ENCODE measurements around the gene ZNF358. TPM values are rescaled to one million over a fixed set of nuclear protein-coding genes. Genes with fewer than 3 reads are reported as not detected.

ZNF358 gene
- total and polyA plus RNA-seq, 5 experiments from 2014 or later, result 0.71 to 10.8 (median 2.5) TPM

- DNase-seq (peak in 1 of 10 donors; percentile 65), ATAC-seq (peak in 1 of 2 donors; percentile 8)
- Mint-ChIP-seq H3K4me3 (peak overlapping the region in 2 of 10 donors; percentile 12 to 34), H3K4me1 (peaks cover 3 to 22% (median 7%) of the 10 kb centered on the region in 4 donors), H3K27me3 (no peaks in the 10 kb centered on the region), H3K36me3 (peaks cover 0 to 1% (median 0%) of the 10 kb centered on the region in 3 donors), H3K9me3 (no peaks in the 10 kb centered on the region), H3K27ac (peak overlapping the region in 2 of 10 donors; percentile 83 to 86)
- POLR2A ChIA-PET, result interaction anchor here (1.1 to 1.4 kb wide), 2 partner anchors 10 kb away, joined by 3 read pairs; partner anchors contain the start of gene PEX11G
Measured at GRCh38 chr19:7478173-7478842, 37.6 kb upstream of the ZNF358 start.

GRCh38 chr19:7478843-7479227, 37.1 kb upstream of the ZNF358 start:
- Mint-ChIP-seq H3K36me3 (no peaks in the 10 kb centered on the region), H3K4me3 (peak overlapping the region in 1 of 10 donors; percentile 12), H3K27me3 (no peaks in the 10 kb centered on the region), H3K4me1 (peaks cover 6 to 28% (median 12%) of the 10 kb centered on the region in 4 donors), H3K27ac (peak overlapping the region in 1 of 10 donors; percentile 83), H3K9me3 (no peaks in the 10 kb centered on the region)
- ATAC-seq, result no peak
- POLR2A ChIA-PET, result interaction anchor here (1.1 to 1.4 kb wide), 2 partner anchors 10 kb away, joined by 3 read pairs; partner anchors contain the start of gene PEX11G
- DNase-seq, result peak in 1 of 10 donors; percentile 66

- POLR2A ChIA-PET, result interaction anchor here (1.2 to 1.4 kb wide), 3 partner anchors 8 to 10 kb away, joined by 3 read pairs; partner anchors contain the start of gene PEX11G
- H3K27ac Mint-ChIP-seq, result peak overlapping the region in 8 of 10 donors; percentile 17 to 67 (median 41)
- ATAC-seq (no peak), DNase-seq (no peak)
- no peaks in the 10 kb centered on the region for H3K9me3 Mint-ChIP-seq
- peaks cover 8 to 34% (median 12%) of the 10 kb centered on the region in 4 donors for H3K4me1 Mint-ChIP-seq
- no peaks in the 10 kb centered on the region for H3K27me3 Mint-ChIP-seq
- peak overlapping the region in 3 of 10 donors; percentile 7 to 45 (median 22) for H3K4me3 Mint-ChIP-seq
- H3K36me3 Mint-ChIP-seq, result no peaks in the 10 kb centered on the region
Measured at GRCh38 chr19:7480222-7480969, 35.5 kb upstream of the ZNF358 start.

- Mint-ChIP-seq H3K27me3 (peaks cover 0 to 2% (median 0%) of the 10 kb centered on the region in 5 donors), H3K4me1 (peaks cover 8 to 34% (median 12%) of the 10 kb centered on the region in 4 donors), H3K4me3 (peak overlapping the region in 1 of 10 donors; percentile 54), H3K36me3 (no peaks in the 10 kb centered on the region), H3K27ac (peak overlapping the region in 3 of 10 donors; percentile 8 to 62 (median 51)), H3K9me3 (no peaks in the 10 kb centered on the region)
- no peak for DNase-seq
- POLR2A ChIA-PET, result interaction anchor here (1.2 kb wide), 1 partner anchor 9 kb away, joined by 3 read pairs; no protein-coding TSS in a partner anchor
- no peak for ATAC-seq
Measured at GRCh38 chr19:7480970-7481255, 35.0 kb upstream of the ZNF358 start.

- H3K4me1 Mint-ChIP-seq, result peaks cover 8 to 29% (median 12%) of the 10 kb centered on the region in 4 donors
- H3K36me3 Mint-ChIP-seq, result no peaks in the 10 kb centered on the region
- H3K4me3 Mint-ChIP-seq, result peak overlapping the region in 7 of 10 donors; percentile 24 to 73 (median 47)
- DNase-seq (peak in 1 of 10 donors; percentile 22), ATAC-seq (peak; percentile 28 to 35)
- peak overlapping the region in 7 of 10 donors; percentile 37 to 93 (median 56) for H3K27ac Mint-ChIP-seq
- peaks cover 0 to 2% (median 0%) of the 10 kb centered on the region in 5 donors for H3K27me3 Mint-ChIP-seq
- H3K9me3 Mint-ChIP-seq, result no peaks in the 10 kb centered on the region
- POLR2A ChIA-PET, result interaction anchor here (1.2 kb wide), 1 partner anchor 9 kb away, joined by 3 read pairs; no protein-coding TSS in a partner anchor
Measured at GRCh38 chr19:7482584-7483439, 33.1 kb upstream of the ZNF358 start.

- Mint-ChIP-seq H3K36me3 (no peaks in the 10 kb centered on the region), H3K4me1 (peaks cover 8 to 30% (median 12%) of the 10 kb centered on the region in 4 donors), H3K9me3 (no peaks in the 10 kb centered on the region), H3K4me3 (peak overlapping the region in 6 of 10 donors; percentile 40 to 73 (median 54)), H3K27ac (peak overlapping the region in 3 of 10 donors; percentile 36 to 93 (median 91)), H3K27me3 (peaks cover 0 to 2% (median 0%) of the 10 kb centered on the region in 5 donors)
- no peak for ATAC-seq
- DNase-seq, result no peak
- POLR2A ChIA-PET, result no interaction called here
Measured at GRCh38 chr19:7483720-7484201, 32.1 kb upstream of the ZNF358 start.

- H3K4me1 Mint-ChIP-seq, result peaks cover 10 to 30% (median 22%) of the 10 kb centered on the region in 4 donors
- peak overlapping the region in 2 of 10 donors; percentile 43 to 49 for H3K27ac Mint-ChIP-seq
- DNase-seq (no peak), ATAC-seq (no peak)
- H3K36me3 Mint-ChIP-seq, result no peaks in the 10 kb centered on the region
- no peaks in the 10 kb centered on the region for H3K9me3 Mint-ChIP-seq
- H3K27me3 Mint-ChIP-seq, result peaks cover 0 to 2% (median 0%) of the 10 kb centered on the region in 5 donors
- peak overlapping the region in 2 of 10 donors; percentile 20 to 77 for H3K4me3 Mint-ChIP-seq
- POLR2A ChIA-PET, result interaction anchor here (0.5 kb wide), 1 partner anchor 80 kb away, joined by 3 read pairs; no protein-coding TSS in a partner anchor
Measured at GRCh38 chr19:7486923-7487322, 29.0 kb upstream of the ZNF358 start.

- POLR2A ChIA-PET, result interaction anchor here (0.7 to 1.1 kb wide), 4 partner anchors 10 to 1817 kb away, joined by 3 to 4 read pairs (median 3); no protein-coding TSS in a partner anchor
- Mint-ChIP-seq H3K36me3 (no peaks in the 10 kb centered on the region), H3K9me3 (no peaks in the 10 kb centered on the region), H3K27ac (peak within 1 kb of the TSS; percentile 82 to 97 (median 92)), H3K4me3 (peak within 1 kb of the TSS; percentile 79 to 96 (median 88)), H3K4me1 (peaks cover 3 to 27% (median 13%) of the 10 kb centered on the region in 4 donors), H3K27me3 (peaks cover 0 to 2% (median 0%) of the 10 kb centered on the region in 5 donors)
- ATAC-seq (peak; percentile 96 to 97), DNase-seq (peak; percentile 84 to 93 (median 91))
Measured at GRCh38 chr19:7488736-7489353, 27.1 kb upstream of the ZNF358 start, which contains the start of gene PEX11G. TSS of gene PEX11G (minus strand) at chr19:7489035. CDS start at chr19:7489010, 25 bp downstream.

GRCh38 chr19:7489609-7490044, 26.3 kb upstream of the ZNF358 start:
- DNase-seq, result no peak
- POLR2A ChIA-PET, result interaction anchor here (0.7 to 1.0 kb wide), 5 partner anchors 9 to 1817 kb away, joined by 3 to 9 read pairs (median 3); no protein-coding TSS in a partner anchor
- ATAC-seq, result no peak
- Mint-ChIP-seq H3K4me1 (peaks cover 1 to 27% (median 10%) of the 10 kb centered on the region in 4 donors), H3K27ac (peak overlapping the region in 9 of 10 donors; percentile 74 to 97 (median 92)), H3K9me3 (no peaks in the 10 kb centered on the region), H3K4me3 (peak overlapping the region; percentile 79 to 96 (median 88)), H3K36me3 (no peaks in the 10 kb centered on the region), H3K27me3 (peaks cover 0 to 2% (median 0%) of the 10 kb centered on the region in 5 donors)

GRCh38 chr19:7492142-7492541, 23.8 kb upstream of the ZNF358 start:
- Mint-ChIP-seq H3K4me3 (no peak overlapping the region), H3K27me3 (peaks cover 0 to 8% (median 4%) of the 10 kb centered on the region in 5 donors), H3K27ac (peak overlapping the region in 1 of 10 donors; percentile 57), H3K4me1 (peaks cover 1 to 27% (median 10%) of the 10 kb centered on the region in 4 donors), H3K36me3 (no peaks in the 10 kb centered on the region), H3K9me3 (no peaks in the 10 kb centered on the region)
- POLR2A ChIA-PET, result no interaction called here
- ATAC-seq (no peak), DNase-seq (no peak)

GRCh38 chr19:7492558-7492957, 23.3 kb upstream of the ZNF358 start:
- Mint-ChIP-seq H3K27ac (peak overlapping the region in 2 of 10 donors; percentile 27 to 29), H3K9me3 (no peaks in the 10 kb centered on the region), H3K27me3 (peaks cover under 1 to 9% (median 5%) of the 10 kb centered on the region in 5 donors), H3K4me3 (peak overlapping the region in 1 of 10 donors; percentile 1), H3K36me3 (no peaks in the 10 kb centered on the region), H3K4me1 (peaks cover 1 to 27% (median 10%) of the 10 kb centered on the region in 4 donors)
- POLR2A ChIA-PET, result no interaction called here
- ATAC-seq (no peak), DNase-seq (no peak)
